Renal pelvis (tissue), 4 donors: Measurements from ENCODE around the gene LSM14B. TPM values are rescaled to one million over a fixed set of nuclear protein-coding genes. Genes with fewer than 3 reads are reported as not detected.
"Not testable (repeated sequence)": the region's sequence is repeated elsewhere in the genome, so short reads cannot be mapped to it uniquely, and the experiment has no call there.

Source experiments
- DNase-seq: peaks from one replicate; pipeline ENCODE4 v3.0.0-alpha.2; 2013
- polyA plus RNA-seq, 3 donors: library from polyadenylated mRNA; unstranded; fragments of 120-200 nt; gene quantifications; one replicate each; pipeline ENCODE4 v1.2.1, GENCODE V29; 2013; ENCODE audit not compliant: insufficient read length in 3 of 3

The LSM14B gene
- polyA plus RNA-seq, 3 donors: 57.9 to 64.6 (median 59.0) TPM

- DNase-seq: no peak
Observed at GRCh38 chr20:62104791-62105345, 17.4 kb upstream of the LSM14B start.

GRCh38 chr20:62105592-62105991 lies 16.7 kb upstream of the LSM14B start:
- no peak for DNase-seq

GRCh38 chr20:62111148-62111547 lies 11.1 kb upstream of the LSM14B start:
- DNase-seq: no peak

- no peak for DNase-seq
Observed at GRCh38 chr20:62112368-62112767, 9.9 kb upstream of the LSM14B start.

GRCh38 chr20:62114894-62115293 lies 7.4 kb upstream of the LSM14B start:
- no peak for DNase-seq

- DNase-seq: not testable (repeated sequence)
Observed at GRCh38 chr20:62115800-62116407, 6.4 kb upstream of the LSM14B start.

GRCh38 chr20:62116558-62117361 lies 5.5 kb upstream of the LSM14B start:
- no peak for DNase-seq

- DNase-seq: no peak
Observed at GRCh38 chr20:62117362-62117646, 5.0 kb upstream of the LSM14B start.

- DNase-seq: no peak
Observed at GRCh38 chr20:62117658-62118057, 4.6 kb upstream of the LSM14B start.

- no peak for DNase-seq
Observed at GRCh38 chr20:62118113-62119043, 3.9 kb upstream of the LSM14B start.

- no peak for DNase-seq
Observed at GRCh38 chr20:62119115-62119514, 3.2 kb upstream of the LSM14B start.

GRCh38 chr20:62119591-62120364 lies 2.5 kb upstream of the LSM14B start:
- no peak for DNase-seq

GRCh38 chr20:62120365-62120762 lies 1.9 kb upstream of the LSM14B start:
- DNase-seq: no peak

GRCh38 chr20:62120990-62121775 lies 1.1 kb upstream of the LSM14B start:
- no peak for DNase-seq

- no peak for DNase-seq
Observed at GRCh38 chr20:62122654-62123449, 577 bp downstream of the LSM14B start.

- no peak for DNase-seq
Observed at GRCh38 chr20:62123450-62124118, 1.3 kb downstream of the LSM14B start.

GRCh38 chr20:62126141-62126540 lies 3.9 kb downstream of the LSM14B start:
- DNase-seq: no peak

GRCh38 chr20:62127799-62128198 lies 5.5 kb downstream of the LSM14B start:
- DNase-seq: no peak

- no peak for DNase-seq
Observed at GRCh38 chr20:62128502-62128901, 6.2 kb downstream of the LSM14B start.
